Erythroblast (primary cell): ENCODE measurements around the gene MSANTD1.

Experiments
- GATA1 ChIP-seq: IDR thresholded peaks from 2 replicates; pipeline ENCODE4 v1.6.1; 2011; ENCODE audit warnings: low read depth, mild to moderate bottlenecking, control low read depth, low read length, moderate library complexity
- POLR2A ChIP-seq: IDR thresholded peaks from 2 replicates; pipeline ENCODE4 v1.6.1; 2011; ENCODE audit warnings: mild to moderate bottlenecking, low read length

DNA sequence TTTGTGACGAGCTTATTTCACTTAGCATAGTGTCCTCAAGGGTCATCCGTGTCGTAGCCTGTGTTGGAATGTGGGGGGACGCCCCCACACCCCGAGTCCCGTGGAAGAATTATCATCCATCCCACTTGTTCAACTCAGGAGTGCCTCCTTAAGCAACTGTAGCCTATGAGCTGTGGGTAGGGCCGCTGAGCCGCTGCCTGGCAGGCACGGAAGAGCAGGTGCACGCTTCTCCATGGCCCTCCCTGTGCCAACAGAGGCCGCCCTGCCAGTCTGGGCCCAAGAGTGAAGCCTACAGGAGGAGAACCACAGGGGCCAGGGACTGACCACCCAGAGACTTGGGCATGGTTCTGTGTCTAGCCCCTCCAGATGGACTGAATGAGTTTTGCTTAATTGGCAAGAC, 41.5 kb downstream of the MSANTD1 start:
- no peak for TF ChIP-seq POLR2A
- TF ChIP-seq GATA1 = no peak
